Mesothelial cell of epicardium (in vitro differentiated cells): Measurements from ENCODE around the gene ABCA7. TPM values are rescaled to one million over a fixed set of nuclear protein-coding genes. Genes with fewer than 3 reads are reported as not detected.

Experiments used
- DNase-seq, 2 experiments: peaks; one replicate each; pipeline ENCODE4 v3.0.0; 2021; ENCODE audit warnings: low spot score in 2 of 2; ENCODE audit not compliant: unreplicated experiment in 2 of 2
- H3K27ac Mint-ChIP-seq: 2 replicates; pipeline ENCODE4 v1.8.0; 2021; ENCODE audit warnings: mixed read lengths
- H3K27me3 Mint-ChIP-seq: 2 replicates; pipeline ENCODE4 v1.8.0; 2021; ENCODE audit warnings: low read depth, mixed read lengths
- H3K36me3 Mint-ChIP-seq: 2 replicates; pipeline ENCODE4 v1.8.0; 2021; ENCODE audit warnings: mixed read lengths
- H3K4me1 Mint-ChIP-seq: 2 replicates; pipeline ENCODE4 v1.8.0; 2021; ENCODE audit warnings: mixed read lengths
- H3K4me3 Mint-ChIP-seq: 2 replicates; pipeline ENCODE4 v1.8.0; 2021; ENCODE audit warnings: mild to moderate bottlenecking, moderate library complexity, mixed read lengths
- H3K9me3 Mint-ChIP-seq: 2 replicates; pipeline ENCODE4 v1.8.0; 2021; ENCODE audit warnings: mixed read lengths
- CTCF ChIP-seq: fragments of 200-600 bp; sonication (generic); IDR thresholded peaks from one replicate; pipeline ENCODE4 v1.5.0; 2021; ENCODE audit warnings: antibody characterized with exemption; ENCODE audit not compliant: unreplicated experiment
- total RNA-seq: library from RNA; stranded (reverse); gene quantifications from 3 replicates; pipeline ENCODE4 v1.2.1, GENCODE V29; 2021

The ABCA7 gene
- total RNA-seq, 1 donor from 2014 or later = 22.5 TPM

GRCh38 chr19:1082928-1083816, 43.3 kb downstream of the ABCA7 start:
- TF ChIP-seq CTCF = no peak
- no peaks in the 10 kb centered on the region for H3K27me3 Mint-ChIP-seq
- H3K36me3 Mint-ChIP-seq = peaks cover 5% of the 10 kb centered on the region
- peak in 1 of 2 experiments; percentile 20 for DNase-seq
- peak overlapping the region; percentile 78 for H3K4me3 Mint-ChIP-seq
- H3K27ac Mint-ChIP-seq = no peak overlapping the region
- no peaks in the 10 kb centered on the region for H3K9me3 Mint-ChIP-seq
- no peaks in the 10 kb centered on the region for H3K4me1 Mint-ChIP-seq

GRCh38 chr19:1084024-1084868, 44.3 kb downstream of the ABCA7 start:
- H3K4me1 Mint-ChIP-seq = no peaks in the 10 kb centered on the region
- H3K27ac Mint-ChIP-seq = no peak overlapping the region
- DNase-seq = no peak
- peaks cover 5% of the 10 kb centered on the region for H3K36me3 Mint-ChIP-seq
- H3K27me3 Mint-ChIP-seq = no peaks in the 10 kb centered on the region
- TF ChIP-seq CTCF = no peak
- H3K4me3 Mint-ChIP-seq = peak overlapping the region; percentile 8
- H3K9me3 Mint-ChIP-seq = no peaks in the 10 kb centered on the region

GRCh38 chr19:1085053-1085658, 45.2 kb downstream of the ABCA7 start:
- no peak for DNase-seq
- Mint-ChIP-seq H3K27ac (no peak overlapping the region), H3K27me3 (no peaks in the 10 kb centered on the region), H3K36me3 (peaks cover 5% of the 10 kb centered on the region), H3K9me3 (no peaks in the 10 kb centered on the region), H3K4me3 (no peak overlapping the region), H3K4me1 (no peaks in the 10 kb centered on the region)
- no peak for TF ChIP-seq CTCF

GRCh38 chr19:1085676-1086442, 46.0 kb downstream of the ABCA7 start:
- Mint-ChIP-seq H3K27me3 (no peaks in the 10 kb centered on the region), H3K4me3 (no peak overlapping the region), H3K4me1 (no peaks in the 10 kb centered on the region), H3K27ac (no peak overlapping the region), H3K9me3 (no peaks in the 10 kb centered on the region), H3K36me3 (peaks cover 5% of the 10 kb centered on the region)
- DNase-seq = no peak
- no peak for TF ChIP-seq CTCF

- Mint-ChIP-seq H3K36me3 (peaks cover 5% of the 10 kb centered on the region), H3K27ac (no peak overlapping the region), H3K4me3 (no peak overlapping the region), H3K9me3 (no peaks in the 10 kb centered on the region), H3K4me1 (no peaks in the 10 kb centered on the region), H3K27me3 (no peaks in the 10 kb centered on the region)
- no peak for TF ChIP-seq CTCF
- no peak for DNase-seq
Measured at GRCh38 chr19:1086613-1087012, 46.7 kb downstream of the ABCA7 start.
